SK-N-SH treated with all-trans-retinoic acid at 6 μM for 48 hours (cell line): ENCODE data around the gene TMEM59L.

Experiments used
- ATAC-seq: fragments of 200-7000 bp; cut with Tn5 transposase; 3 replicates; pipeline ENCODE4 v1.9.1; 2020; ENCODE audit warnings: mild to moderate bottlenecking, moderate library complexity
- ARNTL ChIP-seq: fragments of 450-650 bp; formaldehyde crosslinking; IDR thresholded peaks from 2 replicates; pipeline ENCODE4 v1.5.0; 2020; ENCODE audit warnings: low read depth, mild to moderate bottlenecking, moderate library complexity, borderline replicate concordance
- BACH2 ChIP-seq: fragments of 250-450 bp; sonication (Bioruptor Pico); IDR thresholded peaks from 2 replicates; pipeline ENCODE4 v1.9.0; 2021; ENCODE audit warnings: mild to moderate bottlenecking, borderline replicate concordance
- CSDC2 ChIP-seq: fragments of 250-450 bp; sonication (Bioruptor Pico); IDR thresholded peaks from 2 replicates; pipeline ENCODE4 v1.5.0; 2020; ENCODE audit warnings: mild to moderate bottlenecking, moderate library complexity
- ESRRG ChIP-seq: fragments of 250-450 bp; sonication (Bioruptor Pico); IDR thresholded peaks from 2 replicates; pipeline ENCODE4 v1.6.1; 2021; ENCODE audit warnings: mild to moderate bottlenecking
- GLIS3 ChIP-seq: fragments of 250-450 bp; sonication (Bioruptor Pico); IDR thresholded peaks from 2 replicates; pipeline ENCODE4 v1.5.0; 2020; ENCODE audit warnings: mild to moderate bottlenecking, moderate library complexity
- ISL1 ChIP-seq: fragments of 250-450 bp; sonication (Bioruptor Pico); IDR thresholded peaks from 2 replicates; pipeline ENCODE4 v2.1.2; 2022; ENCODE audit warnings: mild to moderate bottlenecking, moderate library complexity
- OSR1 ChIP-seq: fragments of 250-450 bp; sonication (Bioruptor Pico); IDR thresholded peaks from 2 replicates; pipeline ENCODE4 v1.8.0; 2022; ENCODE audit warnings: moderate library complexity, mild to moderate bottlenecking, inconsistent platforms
- POU6F1 ChIP-seq: fragments of 250-450 bp; sonication (Bioruptor Pico); IDR thresholded peaks from 2 replicates; pipeline ENCODE4 v1.8.0; 2021; ENCODE audit warnings: low read depth, mild to moderate bottlenecking, moderate library complexity, borderline replicate concordance
- PPARA ChIP-seq: fragments of 250-450 bp; sonication (Bioruptor Pico); IDR thresholded peaks from 2 replicates; pipeline ENCODE4 v1.5.0; 2020; ENCODE audit warnings: mild to moderate bottlenecking, borderline replicate concordance
- RARB ChIP-seq: fragments of 250-450 bp; sonication (Bioruptor Pico); IDR thresholded peaks from 2 replicates; pipeline ENCODE4 v1.8.0; 2021; ENCODE audit warnings: mild to moderate bottlenecking, moderate library complexity
- SNAI2 ChIP-seq: fragments of 250-450 bp; sonication (Bioruptor Pico); IDR thresholded peaks from 2 replicates; pipeline ENCODE4 v1.5.0; 2020; ENCODE audit warnings: mild to moderate bottlenecking, moderate library complexity
- TCF4 ChIP-seq: fragments of 250-450 bp; sonication (Bioruptor Pico); IDR thresholded peaks from 2 replicates; pipeline ENCODE4 v1.8.0; 2021; ENCODE audit warnings: mild to moderate bottlenecking, moderate library complexity, borderline replicate concordance
- TOX ChIP-seq: fragments of 250-450 bp; sonication (Bioruptor Pico); IDR thresholded peaks from 2 replicates; pipeline ENCODE4 v1.8.0; 2021; ENCODE audit warnings: mild to moderate bottlenecking, moderate library complexity, borderline replicate concordance
- ZC3H10 ChIP-seq: fragments of 250-450 bp; sonication (Bioruptor Pico); IDR thresholded peaks from 2 replicates; pipeline ENCODE4 v1.5.1; 2021; ENCODE audit warnings: mild to moderate bottlenecking, moderate library complexity
- ZFP3 ChIP-seq: fragments of 250-450 bp; sonication (Bioruptor Pico); IDR thresholded peaks from 2 replicates; pipeline ENCODE4 v1.5.0; 2020; ENCODE audit warnings: mild to moderate bottlenecking, moderate library complexity
- ZFP30 ChIP-seq: fragments of 450-650 bp; formaldehyde crosslinking; IDR thresholded peaks from 2 replicates; pipeline ENCODE4 v1.5.0; 2022; ENCODE audit warnings: mild to moderate bottlenecking, moderate library complexity
- ZNF565 ChIP-seq: fragments of 450-650 bp; formaldehyde crosslinking; conservative IDR thresholded peaks from 2 replicates; pipeline ENCODE4 v1.5.0; 2020; ENCODE audit warnings: low read depth, mild to moderate bottlenecking, moderate library complexity
- ZNF70 ChIP-seq: fragments of 450-650 bp; formaldehyde crosslinking; IDR thresholded peaks from 2 replicates; pipeline ENCODE4 v1.5.0; 2020; ENCODE audit warnings: mild to moderate bottlenecking, moderate library complexity
- ZNF8 ChIP-seq: fragments of 450-650 bp; formaldehyde crosslinking; IDR thresholded peaks from 2 replicates; pipeline ENCODE4 v1.5.0; 2020; ENCODE audit warnings: mild to moderate bottlenecking, moderate library complexity
- TF ChIP-seq, protein P1 (sequence below): fragments of 250-450 bp; sonication (Bioruptor Pico); IDR thresholded peaks from 2 replicates; pipeline ENCODE4 v1.5.1; 2021; ENCODE audit warnings: mild to moderate bottlenecking, moderate library complexity
- TF ChIP-seq, protein P2 (sequence below): fragments of 250-450 bp; sonication (Bioruptor Pico); IDR thresholded peaks from 2 replicates; pipeline ENCODE4 v1.5.0; 2020; ENCODE audit warnings: mild to moderate bottlenecking, moderate library complexity

The TMEM59L gene

GRCh38 chr19:18650468-18651041 lies 37.9 kb downstream of the TMEM59L start (continued):
- no peak for TF ChIP-seq ZFP30 (CRISPR knock-in tag)

DNA sequence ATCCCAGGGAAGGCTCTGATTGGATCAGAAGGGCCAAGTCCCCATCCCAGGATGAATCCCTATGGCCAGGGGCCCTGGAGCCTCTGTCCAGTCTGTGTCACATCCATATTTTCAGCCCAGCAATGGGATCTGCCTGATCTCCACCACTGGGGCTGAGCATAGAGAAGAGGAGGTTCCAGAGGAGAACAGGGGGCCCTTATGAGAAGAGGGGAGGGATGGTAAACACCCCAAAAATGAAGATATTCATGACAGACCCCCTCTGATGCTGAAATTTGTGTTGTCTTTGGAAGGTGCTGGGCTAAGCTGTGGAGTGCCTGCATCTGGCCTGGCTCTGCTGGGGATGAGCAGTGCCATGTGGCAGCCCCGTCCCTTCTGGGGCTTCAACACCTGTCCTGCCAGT lies 38.6 kb downstream of the TMEM59L start:
- no peak for TF ChIP-seq SNAI2 (CRISPR knock-in tag)
- TF ChIP-seq ESRRG: no peak
- no peak for TF ChIP-seq TOX (CRISPR knock-in tag)
- TF ChIP-seq ZC3H10: no peak
- no peak for TF ChIP-seq TCF4 (CRISPR knock-in tag)
- no peak for TF ChIP-seq ZFP3 (CRISPR knock-in tag)
- TF ChIP-seq ARNTL (CRISPR knock-in tag): no peak
- TF ChIP-seq RARB (CRISPR knock-in tag): no peak
- no peak for TF ChIP-seq CSDC2 (CRISPR knock-in tag)
- TF ChIP-seq GLIS3 (CRISPR knock-in tag): no peak
- TF ChIP-seq BACH2 (CRISPR knock-in tag): no peak
- TF ChIP-seq ZNF565 (CRISPR knock-in tag): no peak
- no peak for TF ChIP-seq ISL1 (CRISPR knock-in tag)
- no peak for TF ChIP-seq ZNF70 (CRISPR knock-in tag)
- no peak for TF ChIP-seq OSR1 (CRISPR knock-in tag)
- TF ChIP-seq ZNF8 (CRISPR knock-in tag): no peak
- TF ChIP-seq, protein P1, sequence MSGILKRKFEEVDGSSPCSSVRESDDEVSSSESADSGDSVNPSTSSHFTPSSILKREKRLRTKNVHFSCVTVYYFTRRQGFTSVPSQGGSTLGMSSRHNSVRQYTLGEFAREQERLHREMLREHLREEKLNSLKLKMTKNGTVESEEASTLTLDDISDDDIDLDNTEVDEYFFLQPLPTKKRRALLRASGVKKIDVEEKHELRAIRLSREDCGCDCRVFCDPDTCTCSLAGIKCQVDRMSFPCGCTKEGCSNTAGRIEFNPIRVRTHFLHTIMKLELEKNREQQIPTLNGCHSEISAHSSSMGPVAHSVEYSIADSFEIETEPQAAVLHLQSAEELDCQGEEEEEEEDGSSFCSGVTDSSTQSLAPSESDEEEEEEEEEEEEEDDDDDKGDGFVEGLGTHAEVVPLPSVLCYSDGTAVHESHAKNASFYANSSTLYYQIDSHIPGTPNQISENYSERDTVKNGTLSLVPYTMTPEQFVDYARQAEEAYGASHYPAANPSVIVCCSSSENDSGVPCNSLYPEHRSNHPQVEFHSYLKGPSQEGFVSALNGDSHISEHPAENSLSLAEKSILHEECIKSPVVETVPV (CRISPR knock-in tag): no peak
- ATAC-seq: no peak

GRCh38 chr19:18651733-18652132 lies 39.1 kb downstream of the TMEM59L start:
- no peak for TF ChIP-seq TOX (CRISPR knock-in tag)
- no peak for TF ChIP-seq PPARA (CRISPR knock-in tag)
- TF ChIP-seq ISL1 (CRISPR knock-in tag): no peak
- TF ChIP-seq CSDC2 (CRISPR knock-in tag): no peak
- TF ChIP-seq ESRRG: no peak
- TF ChIP-seq RARB (CRISPR knock-in tag): no peak
- no peak; the same call in 2 of the 3 replicates for ATAC-seq

DNA sequence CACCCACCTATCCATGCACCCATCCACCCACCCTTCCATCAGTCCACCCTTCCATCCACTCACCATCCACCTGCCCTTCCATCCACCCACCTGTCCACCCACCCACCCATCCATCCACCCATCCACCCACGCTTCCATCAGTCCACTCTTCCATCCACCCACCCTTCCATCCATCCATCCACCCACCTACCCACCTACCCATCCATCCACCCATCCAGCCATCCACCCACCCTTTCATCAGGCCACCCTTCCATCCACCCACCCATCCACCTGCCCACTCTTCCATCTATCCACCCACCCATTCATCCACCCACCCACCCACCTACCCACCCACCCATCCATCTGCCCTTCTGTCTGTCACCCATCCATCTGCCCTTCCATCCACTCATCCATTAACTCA lies 41.2 kb downstream of the TMEM59L start:
- no peak for TF ChIP-seq BACH2 (CRISPR knock-in tag)
- TF ChIP-seq, protein P1 (CRISPR knock-in tag): no peak
- no peak for TF ChIP-seq ARNTL (CRISPR knock-in tag)
- no peak for TF ChIP-seq TOX (CRISPR knock-in tag)
- no peak for TF ChIP-seq ZNF70 (CRISPR knock-in tag)
- TF ChIP-seq ZNF565 (CRISPR knock-in tag): no peak
- TF ChIP-seq SNAI2 (CRISPR knock-in tag): no peak
- no peak for TF ChIP-seq ZNF8 (CRISPR knock-in tag)
- TF ChIP-seq OSR1 (CRISPR knock-in tag): no peak
- TF ChIP-seq TCF4 (CRISPR knock-in tag): no peak
- TF ChIP-seq POU6F1 (CRISPR knock-in tag): no peak
- TF ChIP-seq, protein P2, sequence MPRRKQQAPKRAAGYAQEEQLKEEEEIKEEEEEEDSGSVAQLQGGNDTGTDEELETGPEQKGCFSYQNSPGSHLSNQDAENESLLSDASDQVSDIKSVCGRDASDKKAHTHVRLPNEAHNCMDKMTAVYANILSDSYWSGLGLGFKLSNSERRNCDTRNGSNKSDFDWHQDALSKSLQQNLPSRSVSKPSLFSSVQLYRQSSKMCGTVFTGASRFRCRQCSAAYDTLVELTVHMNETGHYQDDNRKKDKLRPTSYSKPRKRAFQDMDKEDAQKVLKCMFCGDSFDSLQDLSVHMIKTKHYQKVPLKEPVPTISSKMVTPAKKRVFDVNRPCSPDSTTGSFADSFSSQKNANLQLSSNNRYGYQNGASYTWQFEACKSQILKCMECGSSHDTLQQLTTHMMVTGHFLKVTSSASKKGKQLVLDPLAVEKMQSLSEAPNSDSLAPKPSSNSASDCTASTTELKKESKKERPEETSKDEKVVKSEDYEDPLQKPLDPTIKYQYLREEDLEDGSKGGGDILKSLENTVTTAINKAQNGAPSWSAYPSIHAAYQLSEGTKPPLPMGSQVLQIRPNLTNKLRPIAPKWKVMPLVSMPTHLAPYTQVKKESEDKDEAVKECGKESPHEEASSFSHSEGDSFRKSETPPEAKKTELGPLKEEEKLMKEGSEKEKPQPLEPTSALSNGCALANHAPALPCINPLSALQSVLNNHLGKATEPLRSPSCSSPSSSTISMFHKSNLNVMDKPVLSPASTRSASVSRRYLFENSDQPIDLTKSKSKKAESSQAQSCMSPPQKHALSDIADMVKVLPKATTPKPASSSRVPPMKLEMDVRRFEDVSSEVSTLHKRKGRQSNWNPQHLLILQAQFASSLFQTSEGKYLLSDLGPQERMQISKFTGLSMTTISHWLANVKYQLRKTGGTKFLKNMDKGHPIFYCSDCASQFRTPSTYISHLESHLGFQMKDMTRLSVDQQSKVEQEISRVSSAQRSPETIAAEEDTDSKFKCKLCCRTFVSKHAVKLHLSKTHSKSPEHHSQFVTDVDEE (CRISPR knock-in tag): no peak
- TF ChIP-seq PPARA (CRISPR knock-in tag): no peak
- TF ChIP-seq ZFP30 (CRISPR knock-in tag): no peak
- TF ChIP-seq ESRRG: no peak
- TF ChIP-seq CSDC2 (CRISPR knock-in tag): no peak
- TF ChIP-seq RARB (CRISPR knock-in tag): no peak
- TF ChIP-seq ISL1 (CRISPR knock-in tag): no peak
- ATAC-seq: no peak
